Mucosa of descending colon (tissue), 3 donors: ENCODE measurements around the gene KRT38. TPM values are rescaled to one million over a fixed set of nuclear protein-coding genes. Genes with fewer than 3 reads are reported as not detected.
"Not testable (repeated sequence)": the region's sequence is repeated elsewhere in the genome, so short reads cannot be mapped to it uniquely, and the experiment has no call there.

ENCODE experiments used
- ATAC-seq: fragments of 200-7000 bp; cut with Tn5 transposase; one replicate; pipeline ENCODE4 v1.9.1; 2020; ENCODE audit warnings: mild to moderate bottlenecking, moderate library complexity
- DNase-seq, 3 donors: peaks; one replicate each; pipeline ENCODE4 v3.0.0-alpha.2; 2020
- H3K36me3 ChIP-seq: fragments of 200-600 bp; one replicate; pipeline ENCODE4 v1.8.0; 2021; ENCODE audit warnings: low read depth, mild to moderate bottlenecking
- H3K4me1 ChIP-seq: fragments of 200-600 bp; one replicate; pipeline ENCODE4 v1.8.0; 2021; ENCODE audit warnings: low read depth, mild to moderate bottlenecking
- H3K4me3 ChIP-seq: fragments of 200-600 bp; one replicate; pipeline ENCODE4 v1.8.0; 2021; ENCODE audit warnings: mild to moderate bottlenecking
- H3K9me3 ChIP-seq: fragments of 200-600 bp; one replicate; pipeline ENCODE4 v1.8.0; 2021; ENCODE audit warnings: mild to moderate bottlenecking
- CTCF ChIP-seq: fragments of 200-600 bp; IDR thresholded peaks from one replicate; pipeline ENCODE4 v1.8.0; 2022; ENCODE audit warnings: antibody characterized with exemption, mild to moderate bottlenecking
- intact Hi-C, 2 donors: fragments of 100-400 bp; cut with DNase I in 1 of 2; cut with micrococcal nuclease in 1 of 2; formaldehyde crosslinking; loops; one replicate each; pipeline versions ENCODE4 v1.11.0 to v1.11.1; 2022; cut with DNase I, micrococcal nuclease
- total RNA-seq, 3 donors: library from RNA; stranded (reverse); fragmentation: NEBNext Ultra II Directional in 2 of 3; extraction: Animal tissue kit (Norgen Biotek cat#: 25700) in 2 of 3; gene quantifications; one replicate each; pipeline versions ENCODE4 v1.2.1 to v1.2.4, GENCODE V29; 2021 to 2023
- donor health status: DM: no; HTN: no; CAD: no; lungs with moderate emphysema.
- donor health status: DM: no; HTN: no; CAD: no.
- donor health status: DM: no; HTN: yes; CAD: no.

The KRT38 gene
- total RNA-seq, 3 donors from 2014 or later: not detected

- intact Hi-C loops: no loop called here
- no peak overlapping the region for H3K4me3 ChIP-seq
- H3K9me3 ChIP-seq: no peaks in the 10 kb centered on the region
- no peaks in the 10 kb centered on the region for H3K4me1 ChIP-seq
- no peak for TF ChIP-seq CTCF
- DNase-seq (no peak), ATAC-seq (no peak)
- H3K36me3 ChIP-seq: no peaks in the 10 kb centered on the region
Measured at GRCh38 chr17:41439375-41439774, 1.4 kb downstream of the KRT38 start.

DNA sequence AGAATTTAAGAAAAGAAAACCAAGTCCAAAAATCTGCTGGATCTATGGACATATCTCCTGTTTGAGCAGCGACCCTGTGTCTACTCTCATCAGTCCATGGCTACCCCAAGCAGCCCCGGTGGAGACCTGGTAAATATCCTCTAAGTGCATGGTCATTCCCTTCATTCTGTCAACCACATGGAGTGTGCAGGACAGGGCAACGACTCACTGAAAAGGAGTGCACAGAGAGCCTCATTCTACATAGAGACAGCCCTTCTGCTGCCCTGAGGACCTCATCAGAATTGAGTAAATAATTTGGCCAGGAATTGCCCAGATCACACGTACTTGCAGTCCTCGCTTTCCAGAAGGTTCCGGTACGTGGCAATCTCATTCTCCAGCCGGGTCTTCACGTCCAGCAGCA, 3.0 kb downstream of the KRT38 start:
- DNase-seq: no peak
- no peaks in the 10 kb centered on the region for H3K4me1 ChIP-seq
- ATAC-seq: no peak
- H3K36me3 ChIP-seq: no peaks in the 10 kb centered on the region
- no peak for TF ChIP-seq CTCF
- intact Hi-C loops: no loop called here
- H3K9me3 ChIP-seq: no peaks in the 10 kb centered on the region
- no peak overlapping the region for H3K4me3 ChIP-seq

- intact Hi-C loops: no loop called here
- no peaks in the 10 kb centered on the region for H3K36me3 ChIP-seq
- no peaks in the 10 kb centered on the region for H3K4me1 ChIP-seq
- no peak for TF ChIP-seq CTCF
- no peaks in the 10 kb centered on the region for H3K9me3 ChIP-seq
- DNase-seq (no peak), ATAC-seq (no peak)
- no peak overlapping the region for H3K4me3 ChIP-seq
Measured at GRCh38 chr17:41437254-41437653, 3.5 kb downstream of the KRT38 start.

DNA sequence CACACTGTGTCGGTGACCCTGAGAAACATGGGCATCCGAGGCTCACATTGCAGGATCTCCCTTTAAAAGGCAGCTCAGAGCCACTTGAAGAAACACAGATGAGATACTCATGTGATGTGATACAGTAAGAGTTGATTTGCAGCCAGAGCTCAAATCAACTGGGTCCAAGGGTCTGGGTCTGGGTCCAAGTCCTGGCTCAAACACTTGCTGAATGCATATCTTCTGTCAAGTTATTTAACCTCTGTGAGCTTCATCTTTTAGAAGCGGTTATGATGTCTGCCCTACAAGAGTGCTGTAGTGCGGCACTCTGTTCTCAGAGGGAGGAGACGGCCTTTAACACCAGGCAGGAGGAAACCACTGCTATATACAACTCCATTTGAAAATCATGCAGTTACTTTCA, 6.4 kb downstream of the KRT38 start:
- TF ChIP-seq CTCF: no peak
- Histone ChIP-seq H3K4me3 (no peak overlapping the region), H3K36me3 (no peaks in the 10 kb centered on the region), H3K9me3 (no peaks in the 10 kb centered on the region), H3K4me1 (no peaks in the 10 kb centered on the region)
- ATAC-seq (no peak), DNase-seq (no peak)
- intact Hi-C loops: no loop called here

GRCh38 chr17:41434005-41434404, 6.8 kb downstream of the KRT38 start:
- no peak for TF ChIP-seq CTCF
- ATAC-seq (no peak), DNase-seq (no peak)
- Histone ChIP-seq H3K4me3 (no peak overlapping the region), H3K9me3 (no peaks in the 10 kb centered on the region), H3K4me1 (no peaks in the 10 kb centered on the region), H3K36me3 (no peaks in the 10 kb centered on the region)
- intact Hi-C loops: no loop called here

DNA sequence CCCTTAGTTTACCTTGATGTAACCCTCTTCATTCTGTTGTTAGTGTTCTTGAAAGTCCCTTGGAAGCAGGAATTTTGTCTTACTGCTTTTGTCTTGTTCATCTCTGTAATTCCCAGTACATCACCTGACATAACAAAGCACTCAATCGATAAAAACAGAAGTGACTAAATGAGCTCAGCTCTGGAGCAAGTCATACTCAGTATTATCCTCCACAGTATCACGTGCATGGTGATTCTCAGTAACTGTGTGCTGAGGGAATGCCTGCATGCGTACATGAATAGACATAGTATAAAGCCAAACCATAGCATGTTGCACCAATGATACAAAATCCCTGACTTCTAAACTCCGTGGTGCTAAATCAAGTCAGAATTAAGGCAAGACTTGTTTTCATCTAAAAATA, 7.2 kb downstream of the KRT38 start:
- Histone ChIP-seq H3K9me3 (no peaks in the 10 kb centered on the region), H3K4me3 (no peak overlapping the region), H3K36me3 (no peaks in the 10 kb centered on the region), H3K4me1 (no peaks in the 10 kb centered on the region)
- DNase-seq (no peak), ATAC-seq (no peak)
- intact Hi-C loops: no loop called here
- TF ChIP-seq CTCF: no peak

DNA sequence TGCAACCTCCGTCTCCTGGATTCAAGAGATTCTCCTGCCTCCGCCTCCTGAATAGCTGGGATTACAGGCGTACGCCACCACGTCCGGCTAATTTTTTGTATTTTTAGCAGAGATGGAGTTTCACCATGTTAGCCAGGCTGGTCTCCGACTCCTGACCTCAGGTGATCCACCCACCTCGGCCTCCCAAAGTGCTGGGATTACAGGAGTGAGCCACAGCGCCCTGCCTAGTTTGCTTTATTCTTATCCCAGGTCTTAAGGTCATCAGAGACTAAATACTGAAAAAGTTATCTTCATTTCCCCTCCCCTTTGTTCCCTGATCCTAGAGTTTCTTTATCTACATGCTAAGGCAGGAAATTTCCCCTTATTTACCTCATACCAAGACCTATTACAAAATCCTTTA, 10.4 kb downstream of the KRT38 start:
- DNase-seq, ATAC-seq, H3K4me3 ChIP-seq, H3K4me1 ChIP-seq, intact Hi-C loops, H3K36me3 ChIP-seq, H3K9me3 ChIP-seq: not testable (repeated sequence)
